ENCODE results near the gene ATXN10.
"Not testable (repeated sequence)": the region's sequence is repeated elsewhere in the genome, so short reads cannot be mapped to it uniquely, and the experiment has no call there.

ATXN10 gene

DNA sequence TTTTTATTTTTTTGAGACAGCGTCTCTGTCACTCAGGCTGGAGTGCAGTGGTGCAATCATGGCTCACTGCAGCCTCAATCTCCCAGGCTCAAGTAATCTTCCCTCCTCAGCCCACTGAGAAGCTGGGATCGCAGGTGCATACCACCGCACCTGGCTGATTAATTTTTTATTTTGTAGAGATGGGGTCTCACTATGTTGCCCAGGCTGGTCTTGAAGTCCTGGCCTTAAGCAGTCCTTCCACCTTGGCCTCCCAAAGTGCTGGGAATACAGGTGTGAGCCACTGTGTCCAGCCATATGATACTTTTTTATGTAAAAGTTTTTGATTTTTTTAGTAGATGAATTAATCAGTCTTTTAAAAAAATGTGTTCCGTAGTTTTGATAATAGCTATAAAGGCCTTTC is 42.8 kb downstream of the ATXN10 start:
- DNase-seq = not testable (repeated sequence)

DNA sequence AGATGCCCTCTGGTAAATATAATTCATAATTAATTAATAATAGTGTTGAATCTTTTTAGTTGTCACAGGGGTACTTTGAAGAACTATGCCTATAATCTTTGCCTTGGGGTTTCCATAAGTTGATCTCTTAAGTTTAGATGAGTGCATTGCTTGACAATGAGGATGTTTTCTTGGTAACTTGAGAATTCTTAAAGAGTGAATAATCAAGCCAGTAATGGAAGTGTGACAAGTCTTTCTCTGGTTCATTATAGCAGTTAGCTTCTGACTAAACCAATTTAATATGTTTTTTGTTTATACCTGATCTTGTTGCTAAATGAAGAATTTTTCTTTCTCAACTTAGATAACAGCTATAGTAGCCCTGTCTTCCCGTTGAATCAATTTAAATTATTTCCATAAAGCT is 46.2 kb downstream of the ATXN10 start:
- DNase-seq = no peak

DNA sequence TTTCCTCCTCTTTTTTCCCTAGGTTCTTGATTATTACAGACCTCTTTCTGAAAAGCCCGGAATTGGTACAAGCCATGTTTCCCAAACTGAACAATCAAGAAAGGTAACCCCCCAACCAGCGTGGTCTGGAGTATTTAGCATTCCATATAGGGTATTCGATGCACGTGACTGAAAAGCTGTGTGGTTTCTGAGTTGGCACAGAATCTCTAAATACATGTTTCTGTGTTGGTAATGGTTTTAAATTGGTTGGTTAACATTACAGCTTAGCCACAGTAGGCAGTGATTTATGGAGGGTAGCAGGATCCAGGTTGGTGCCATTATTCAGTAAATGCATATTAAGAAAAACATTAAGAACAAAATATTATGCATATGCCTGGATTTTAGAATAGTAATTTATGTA is 46.8 kb downstream of the ATXN10 start:
- no peak for DNase-seq

DNA sequence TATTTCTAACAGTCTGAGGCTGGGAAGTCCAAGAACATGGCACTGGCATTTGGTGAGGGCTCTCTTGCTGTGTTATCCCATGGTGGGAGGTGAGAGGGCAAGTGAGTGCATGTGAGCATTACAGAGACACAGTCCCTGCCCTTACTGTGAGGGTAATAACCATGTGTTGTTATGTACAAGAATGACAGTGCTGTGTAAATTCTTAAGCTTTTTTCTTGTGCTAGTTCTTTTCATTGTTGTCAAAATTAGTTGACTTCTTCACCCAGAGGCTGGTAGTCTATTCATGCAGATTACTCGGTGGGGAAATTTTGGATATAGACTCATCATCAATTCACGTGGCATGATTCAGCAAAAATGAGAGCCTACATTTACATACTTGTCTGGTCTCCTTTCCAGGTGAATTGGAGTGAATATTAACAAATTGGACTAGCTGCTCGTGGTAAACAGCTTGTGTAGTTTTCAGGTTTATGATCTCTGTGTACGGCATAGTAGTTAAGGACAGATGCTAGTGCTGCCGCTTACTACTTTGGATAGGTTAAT is 49.3 kb downstream of the ATXN10 start:
- no peak for DNase-seq

DNA sequence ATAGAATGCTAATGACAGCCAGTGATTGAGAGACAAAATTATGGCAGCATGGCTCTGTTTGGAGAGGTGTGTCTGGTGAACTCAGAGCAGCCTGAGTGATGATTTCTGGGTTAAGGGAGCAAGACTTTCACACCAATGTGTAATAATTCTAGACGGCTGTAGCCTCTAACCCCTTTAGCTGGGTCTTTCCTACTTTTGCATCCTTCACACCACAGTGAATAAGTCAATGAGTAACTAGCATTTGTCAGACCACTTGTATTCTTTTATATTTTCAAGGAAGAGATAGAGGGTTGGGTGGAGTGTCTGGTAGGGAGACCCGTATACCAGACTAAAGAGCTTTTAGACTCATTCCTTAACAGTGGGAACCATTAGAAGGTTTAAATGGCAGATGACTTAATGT is 50.4 kb downstream of the ATXN10 start:
- no peak for DNase-seq

DNA sequence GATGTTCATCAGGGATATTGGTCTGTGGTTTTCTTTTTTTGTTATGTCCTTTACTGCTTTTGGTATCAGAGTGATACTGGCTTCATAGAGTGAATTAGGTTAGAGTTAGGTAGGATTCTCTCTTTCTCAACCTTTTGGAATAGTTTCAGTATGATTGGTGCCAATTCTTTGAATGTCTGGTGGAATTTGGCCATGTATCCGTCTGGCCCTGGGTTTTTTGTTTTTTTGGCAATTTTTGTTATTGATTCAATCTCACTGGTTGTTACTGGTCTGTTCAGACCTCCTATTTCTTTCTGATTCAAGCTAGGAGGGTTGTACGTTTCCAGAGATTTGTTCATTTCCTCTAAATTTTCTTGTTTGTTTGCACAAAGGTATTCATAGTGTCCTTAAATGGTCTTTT is 54.4 kb downstream of the ATXN10 start:
- DNase-seq = no peak

DNA sequence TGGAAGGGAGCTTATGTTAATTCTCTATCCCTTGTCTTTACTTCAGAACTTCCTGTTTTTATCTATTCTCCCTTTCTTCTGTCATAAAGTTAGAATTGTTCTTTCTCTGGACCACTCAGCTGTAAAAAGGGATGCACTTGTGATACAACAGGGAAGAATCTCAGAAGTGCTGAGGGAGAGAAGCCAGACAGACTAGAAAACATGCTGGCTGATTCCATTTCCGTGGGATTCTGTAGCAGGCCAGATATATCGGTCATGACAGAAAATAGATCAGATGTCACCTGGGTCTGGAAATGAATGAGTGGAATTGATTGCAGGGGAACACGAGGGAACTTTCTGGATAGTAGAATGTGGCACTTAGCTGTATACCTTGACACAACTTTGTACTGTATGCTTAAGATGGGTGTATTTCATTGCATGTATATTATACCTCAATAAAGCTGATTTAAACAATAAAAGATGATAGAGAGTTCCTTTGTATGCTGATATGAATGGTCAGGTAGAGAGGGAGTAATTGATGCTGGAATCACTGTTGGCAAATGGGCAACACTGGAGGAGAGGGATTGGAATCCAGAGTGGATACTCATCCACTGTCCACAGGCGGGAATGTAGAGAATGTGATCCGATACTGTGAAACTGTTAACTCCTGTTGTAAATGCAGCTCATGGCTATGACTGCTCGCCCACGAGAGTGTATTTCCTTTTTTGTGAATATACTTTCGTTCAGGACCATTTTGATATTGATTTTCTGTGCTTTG is 59.6 kb downstream of the ATXN10 start:
- no peak for DNase-seq

DNA sequence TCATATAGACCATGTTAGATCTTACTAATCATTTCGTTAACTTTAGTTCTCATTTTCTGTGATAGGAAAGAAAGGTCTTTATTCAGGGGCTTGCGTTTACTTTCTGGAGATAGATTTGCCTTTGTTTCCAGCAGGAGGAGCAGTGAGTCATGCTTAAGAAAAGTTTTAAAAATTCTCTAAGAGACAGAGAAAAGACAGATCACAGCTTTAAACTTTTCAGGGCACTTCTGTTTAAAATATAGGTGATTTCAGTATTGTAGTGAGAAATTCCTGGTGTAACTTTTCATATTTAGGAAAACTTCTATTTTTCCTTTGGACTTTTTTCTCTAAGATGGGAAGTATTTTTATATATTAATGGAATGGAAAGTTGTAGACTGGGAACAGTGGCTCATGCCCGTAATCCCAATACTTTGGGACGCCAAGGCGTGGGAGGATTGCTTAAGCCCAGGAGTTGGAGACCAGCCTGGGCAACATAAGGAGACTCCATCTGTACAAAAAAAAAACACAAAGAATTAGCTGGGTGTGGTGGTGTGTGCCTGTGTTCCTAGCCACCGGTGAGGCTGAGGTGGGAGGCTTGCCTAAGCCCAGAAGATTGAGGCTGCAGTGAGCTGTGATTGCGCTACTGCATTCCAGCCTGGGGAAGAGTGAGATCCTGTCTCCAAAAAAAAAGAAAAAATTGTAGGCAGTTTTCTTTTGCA is 60.3 kb downstream of the ATXN10 start:
- no peak for DNase-seq

DNA sequence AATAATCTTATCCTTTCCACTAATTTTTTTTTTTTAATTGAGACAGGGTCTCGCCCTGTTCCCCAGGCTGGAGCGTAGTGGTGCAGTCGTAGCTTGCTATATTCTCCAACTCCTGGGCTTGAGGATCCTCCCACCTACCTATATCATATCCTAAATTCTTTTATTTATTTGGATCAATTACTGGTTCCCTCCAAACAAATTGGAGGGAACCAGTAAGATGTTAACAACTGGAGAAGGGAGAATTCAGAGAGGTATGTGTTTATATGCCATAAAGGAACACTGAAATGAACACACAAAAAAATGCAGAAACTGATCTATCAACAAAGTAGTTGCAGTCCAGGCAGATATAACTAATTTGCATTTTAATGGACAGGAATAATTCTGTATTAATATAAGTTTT is 63.6 kb downstream of the ATXN10 start:
- no peak for DNase-seq

DNA sequence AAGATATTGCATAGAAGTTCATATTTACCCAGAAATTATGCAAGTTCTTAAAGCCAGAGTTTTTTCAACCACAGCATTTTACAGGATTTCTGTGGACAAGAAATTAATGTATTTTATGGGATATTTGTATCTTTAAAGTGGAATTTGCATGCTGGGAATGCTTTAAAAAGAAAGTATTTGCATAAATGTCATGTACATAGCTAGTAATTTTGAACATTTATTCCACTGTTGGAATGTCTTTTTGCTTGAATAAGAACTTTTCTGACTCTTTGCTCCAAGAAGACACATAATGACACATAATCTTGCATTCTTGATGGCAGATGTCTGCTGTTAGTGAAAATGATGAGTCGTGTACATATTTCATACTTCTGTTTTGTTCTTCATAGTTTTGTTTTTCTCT is 66.6 kb downstream of the ATXN10 start:
- DNase-seq = no peak

DNA sequence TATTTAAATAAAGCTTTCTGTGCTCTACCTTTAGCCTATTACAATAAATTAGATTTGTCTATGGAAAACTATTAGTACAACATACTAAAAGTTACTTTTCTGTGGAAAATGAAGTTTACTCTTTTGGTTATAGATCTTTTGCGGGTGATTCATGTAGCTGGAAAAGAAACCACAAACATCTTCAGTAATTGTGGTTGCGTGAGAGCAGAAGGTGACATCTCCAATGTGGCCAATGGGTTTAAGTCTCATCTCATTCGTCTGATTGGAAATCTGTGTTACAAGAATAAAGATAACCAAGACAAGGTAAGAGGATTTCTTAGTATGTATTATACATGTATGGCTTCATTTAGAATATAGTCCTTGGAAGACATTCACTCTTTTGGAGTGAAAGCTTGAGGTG is 68.6 kb downstream of the ATXN10 start:
- DNase-seq = no peak

DNA sequence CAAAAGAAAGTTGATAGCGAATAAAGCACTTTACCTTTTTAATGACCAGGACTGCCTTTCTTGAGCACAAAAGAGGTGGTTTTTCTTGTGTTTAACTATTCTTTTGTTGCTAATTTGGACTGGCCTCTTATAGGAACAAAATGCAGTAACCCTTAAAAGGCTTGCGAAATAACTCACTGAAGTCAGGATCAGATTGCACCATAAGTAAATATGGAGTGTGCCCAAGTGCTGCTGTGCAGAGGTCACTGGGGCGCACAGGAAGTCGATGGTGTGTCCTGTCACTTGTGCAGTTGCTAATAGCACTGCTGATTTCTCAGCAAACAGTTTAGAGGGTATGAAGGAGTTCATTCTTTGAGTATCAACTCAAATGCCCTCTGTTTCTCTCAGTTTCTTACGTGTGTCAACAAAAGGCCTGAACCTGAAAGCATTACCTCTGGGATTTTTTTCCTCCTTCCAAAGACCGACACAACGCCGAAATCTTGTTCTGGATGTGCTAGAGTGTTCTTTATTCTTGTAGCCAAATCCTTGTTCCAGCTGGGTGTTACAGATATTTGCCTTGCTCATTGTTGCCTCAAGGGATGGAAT is 71.3 kb downstream of the ATXN10 start:
- DNase-seq = no peak

DNA sequence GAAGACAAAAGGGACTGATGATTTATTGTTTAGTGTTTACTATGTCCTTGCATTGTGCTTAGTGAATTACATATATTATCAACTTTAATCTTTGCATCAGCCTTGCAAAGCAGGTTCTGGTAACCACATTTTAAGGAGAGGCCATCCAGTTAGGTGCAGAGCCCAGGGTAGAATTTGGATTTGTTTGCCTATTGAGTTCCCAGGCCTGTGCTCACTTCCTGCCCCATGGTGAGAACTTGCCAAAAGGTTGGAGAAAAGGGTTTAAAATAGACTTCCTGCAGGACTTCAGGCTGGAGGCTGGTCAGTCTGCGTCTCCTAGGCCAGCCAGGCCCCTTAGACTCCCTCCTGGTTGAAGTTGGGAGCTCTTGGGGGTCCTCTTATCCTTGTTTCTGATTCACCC is 72.1 kb downstream of the ATXN10 start:
- no peak for DNase-seq

DNA sequence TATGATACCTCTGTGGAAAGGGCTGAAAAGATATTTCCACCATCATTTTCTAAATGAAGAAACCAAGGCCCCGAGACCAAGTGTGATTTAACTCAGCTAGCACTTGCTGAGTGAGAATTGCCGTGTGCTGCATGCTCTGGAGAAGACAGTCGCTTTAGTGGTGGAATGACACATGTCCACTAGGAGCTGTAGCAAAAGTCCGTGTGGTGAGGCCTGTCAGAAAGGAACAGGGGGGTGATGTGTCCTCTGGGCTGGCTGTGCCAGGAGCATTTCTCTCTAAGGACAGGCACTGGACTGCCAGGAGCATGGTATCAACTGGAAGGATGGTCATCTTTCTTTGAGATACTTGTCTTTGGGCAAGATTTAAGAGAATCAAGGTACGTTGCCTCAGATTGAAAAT is 72.8 kb downstream of the ATXN10 start:
- no peak for DNase-seq

DNA sequence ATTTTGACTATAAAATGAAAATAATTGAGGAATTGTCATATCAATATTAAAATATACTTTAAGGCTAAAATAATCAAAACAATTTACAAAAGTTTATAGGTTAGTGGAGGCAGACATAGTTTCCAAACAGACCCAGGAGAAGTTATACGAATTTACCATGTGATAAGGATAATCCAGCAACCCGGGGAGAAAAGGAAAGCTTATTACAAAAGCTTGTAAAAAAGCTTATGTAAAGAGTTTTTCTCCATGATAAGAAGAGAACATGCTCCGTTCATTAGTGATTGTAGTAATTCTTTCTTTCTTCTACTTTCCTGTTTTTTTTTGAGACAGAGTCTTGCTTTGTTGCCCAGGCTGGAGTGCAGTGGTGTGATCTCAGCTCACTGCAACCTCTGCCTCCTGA is 79.0 kb downstream of the ATXN10 start:
- DNase-seq = no peak

DNA sequence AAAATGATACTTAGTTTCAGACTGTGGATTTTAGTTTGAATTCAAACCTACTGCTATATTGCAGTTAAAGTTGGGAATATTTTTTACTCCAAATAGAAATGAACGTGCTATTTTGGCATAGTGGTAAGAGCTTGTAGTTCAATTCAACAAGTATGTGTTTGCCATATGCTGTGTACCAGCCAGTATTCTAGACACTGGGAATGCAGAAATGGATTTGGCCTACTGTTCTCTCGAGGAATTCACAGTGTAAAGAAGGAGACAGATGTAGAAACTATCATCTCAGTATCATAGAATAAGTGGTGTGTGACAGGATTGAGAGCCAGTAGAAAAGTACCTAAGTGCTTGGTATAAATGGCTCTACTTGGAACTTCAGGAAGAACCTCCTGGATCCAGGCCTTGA is 80.4 kb downstream of the ATXN10 start:
- DNase-seq = no peak

DNA sequence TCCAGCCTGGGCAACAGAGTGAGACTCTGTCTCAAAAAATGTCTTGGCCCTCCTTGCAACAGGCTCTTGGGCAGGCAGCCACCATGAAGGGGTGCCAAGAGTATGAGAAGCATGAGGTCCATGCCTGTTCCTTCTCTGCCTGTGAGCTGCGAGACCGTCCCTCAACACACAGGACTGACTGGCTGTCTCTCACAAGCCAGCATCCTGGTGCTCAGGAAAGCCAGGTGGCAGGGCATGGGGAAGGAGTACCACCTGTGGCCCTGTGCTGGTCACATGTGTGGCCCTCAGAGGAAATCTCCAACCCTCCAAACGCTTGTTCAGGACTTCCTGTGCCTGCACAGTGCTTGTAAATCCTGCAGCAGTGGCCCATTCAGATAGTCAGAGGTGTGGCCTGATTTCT is 83.2 kb downstream of the ATXN10 start:
- DNase-seq = no peak

DNA sequence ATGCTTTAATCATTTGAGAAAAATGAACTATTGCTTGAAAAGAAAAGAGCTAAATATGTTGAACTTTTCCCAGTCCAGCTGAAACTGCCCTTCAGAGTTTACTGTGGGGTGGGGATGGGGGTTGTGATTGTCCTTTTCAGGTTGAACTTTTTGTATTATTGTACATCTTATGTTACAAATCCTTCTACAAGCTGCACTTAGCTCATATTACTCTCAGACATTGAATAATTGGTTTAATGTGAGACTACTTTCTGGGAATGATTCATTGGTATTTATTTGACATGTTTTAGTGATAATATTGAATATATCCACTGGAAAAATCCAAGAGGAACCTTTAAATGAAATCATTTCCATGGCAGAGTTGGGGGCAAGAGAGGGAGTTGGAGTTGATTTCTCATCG is 84.9 kb downstream of the ATXN10 start:
- no peak for DNase-seq

DNA sequence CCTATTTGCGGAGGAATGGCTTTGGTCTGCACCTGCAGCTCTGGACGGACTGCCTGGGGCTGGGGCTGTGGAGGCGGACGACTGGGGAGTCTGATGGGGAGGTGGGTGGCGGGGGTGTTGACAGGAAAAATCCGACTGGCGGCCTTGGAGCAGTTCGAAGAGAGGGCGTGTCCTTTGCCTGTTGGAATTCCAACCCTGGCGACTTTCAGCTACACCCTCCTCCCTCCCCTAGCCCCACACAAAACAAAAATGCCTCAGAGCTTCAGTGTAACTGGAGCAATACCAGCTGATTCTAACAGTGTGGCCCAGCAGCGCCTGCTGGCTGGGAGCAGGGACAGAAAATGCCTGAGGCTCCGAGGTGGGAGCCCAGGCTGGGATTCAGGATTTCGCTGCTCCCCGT is 85.4 kb downstream of the ATXN10 start:
- DNase-seq = no peak

DNA sequence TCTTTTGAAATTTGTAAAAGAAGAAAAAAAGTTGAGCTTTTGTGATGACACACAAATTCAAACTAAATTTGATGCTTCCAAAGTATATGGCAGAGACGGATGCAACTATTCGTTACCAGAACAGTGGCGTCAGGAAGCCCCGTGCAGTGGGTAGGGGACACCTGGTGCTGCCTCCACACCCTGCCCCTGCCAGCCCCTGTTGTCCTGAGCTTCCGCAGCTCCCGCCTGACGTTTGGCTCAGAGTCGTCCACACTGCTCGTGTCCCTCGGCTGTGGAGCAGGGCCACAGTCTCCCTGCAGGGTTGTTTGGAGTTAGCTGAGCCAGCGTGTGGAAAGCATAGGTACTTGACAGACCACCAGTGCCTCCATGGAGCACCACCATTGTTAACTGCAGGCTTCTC is 86.3 kb downstream of the ATXN10 start:
- DNase-seq = no peak

DNA sequence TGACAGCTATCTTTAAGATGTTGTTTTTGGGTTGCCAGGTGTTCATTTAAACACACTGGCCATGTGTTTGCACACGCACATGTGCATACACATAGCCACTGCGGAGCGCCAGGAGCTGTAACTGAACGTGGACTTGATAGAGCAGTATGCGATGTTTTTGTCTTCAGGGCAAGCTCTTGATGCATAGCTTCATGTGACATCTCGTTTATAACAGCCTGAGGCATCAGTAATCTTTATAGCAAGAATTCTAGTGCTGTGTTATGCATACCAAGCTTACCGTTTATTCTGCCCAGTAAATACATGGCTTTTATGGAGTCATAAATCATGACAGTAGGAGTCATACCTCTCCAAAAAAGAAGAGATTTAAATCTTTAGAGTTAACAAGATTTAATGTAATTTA is 87.0 kb downstream of the ATXN10 start:
- no peak for DNase-seq

DNA sequence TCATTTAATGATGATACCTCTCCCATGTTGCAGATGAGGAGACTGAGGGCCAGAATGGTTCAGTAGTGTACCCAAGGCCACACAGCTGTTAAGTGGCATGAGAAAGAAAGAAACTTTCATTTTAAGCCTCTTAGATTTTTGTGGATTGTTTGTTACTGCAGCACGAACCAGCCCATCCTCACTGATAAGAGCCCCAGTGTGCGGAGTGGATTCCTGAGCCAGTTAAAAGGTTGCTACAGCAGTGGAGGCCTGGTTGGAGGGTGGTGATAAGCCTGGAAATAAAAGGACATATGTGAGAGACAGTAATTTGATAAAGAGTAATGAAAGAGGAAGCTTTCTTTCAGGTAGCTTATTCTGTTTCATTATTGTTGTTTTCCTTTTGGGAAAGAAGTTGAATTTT is 89.0 kb downstream of the ATXN10 start:
- no peak for DNase-seq

DNA sequence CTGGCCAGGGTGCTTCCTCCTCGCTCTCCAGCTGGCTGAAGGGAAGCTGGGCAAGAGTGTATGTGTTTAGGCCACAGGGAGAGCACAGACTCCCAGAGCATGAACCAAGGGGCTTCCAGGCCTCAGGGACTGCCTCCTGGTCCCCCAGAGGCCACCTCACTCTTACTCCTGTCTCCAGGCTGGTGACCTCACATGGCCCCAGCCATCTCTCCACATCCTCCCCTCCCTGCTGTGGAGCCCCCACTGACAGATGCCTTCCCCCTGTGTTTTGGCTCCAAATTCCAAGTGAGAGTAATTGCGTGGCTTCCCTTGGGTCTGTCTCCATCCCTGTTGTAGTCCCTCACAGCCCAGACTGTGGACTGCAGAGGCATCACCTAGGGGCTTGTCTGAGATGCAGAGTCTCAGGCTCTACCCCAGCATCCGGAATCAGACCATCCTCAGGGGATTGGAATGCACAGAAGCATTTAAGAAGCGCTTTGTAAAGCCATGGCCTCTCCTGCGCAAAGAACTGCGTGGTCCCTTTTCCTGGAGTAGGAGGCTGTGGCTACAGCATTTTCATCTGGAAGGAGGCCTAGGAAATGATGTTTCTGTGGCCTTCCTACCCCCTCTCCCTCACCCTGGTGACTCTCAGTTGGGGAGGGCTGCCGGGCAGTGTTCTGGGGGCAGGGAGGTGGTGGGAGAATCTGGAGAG is 91.1 kb downstream of the ATXN10 start:
- DNase-seq = no peak

DNA sequence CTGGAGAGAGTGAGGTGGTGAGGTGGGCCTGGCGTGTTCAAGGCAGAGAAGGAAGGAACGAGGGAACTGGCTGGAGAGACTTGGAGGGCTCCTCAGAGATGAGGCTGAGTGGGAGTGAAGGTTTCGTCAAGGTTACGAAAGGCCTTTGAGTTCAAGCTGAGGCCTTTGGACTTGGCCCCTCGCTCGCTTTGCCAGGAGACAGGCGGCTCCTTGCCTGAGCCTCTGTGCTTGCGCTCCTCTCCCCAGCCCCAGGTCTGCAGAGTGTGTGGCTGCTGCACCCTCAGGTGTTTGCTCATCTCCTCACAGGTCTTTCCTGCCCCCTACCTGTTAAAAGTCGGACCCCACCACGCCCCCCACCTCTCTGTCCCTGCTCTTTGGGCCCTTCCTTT is 91.6 kb downstream of the ATXN10 start:
- no peak for DNase-seq
